ENCODE data around the gene GINS1.

Gene GINS1

DNA sequence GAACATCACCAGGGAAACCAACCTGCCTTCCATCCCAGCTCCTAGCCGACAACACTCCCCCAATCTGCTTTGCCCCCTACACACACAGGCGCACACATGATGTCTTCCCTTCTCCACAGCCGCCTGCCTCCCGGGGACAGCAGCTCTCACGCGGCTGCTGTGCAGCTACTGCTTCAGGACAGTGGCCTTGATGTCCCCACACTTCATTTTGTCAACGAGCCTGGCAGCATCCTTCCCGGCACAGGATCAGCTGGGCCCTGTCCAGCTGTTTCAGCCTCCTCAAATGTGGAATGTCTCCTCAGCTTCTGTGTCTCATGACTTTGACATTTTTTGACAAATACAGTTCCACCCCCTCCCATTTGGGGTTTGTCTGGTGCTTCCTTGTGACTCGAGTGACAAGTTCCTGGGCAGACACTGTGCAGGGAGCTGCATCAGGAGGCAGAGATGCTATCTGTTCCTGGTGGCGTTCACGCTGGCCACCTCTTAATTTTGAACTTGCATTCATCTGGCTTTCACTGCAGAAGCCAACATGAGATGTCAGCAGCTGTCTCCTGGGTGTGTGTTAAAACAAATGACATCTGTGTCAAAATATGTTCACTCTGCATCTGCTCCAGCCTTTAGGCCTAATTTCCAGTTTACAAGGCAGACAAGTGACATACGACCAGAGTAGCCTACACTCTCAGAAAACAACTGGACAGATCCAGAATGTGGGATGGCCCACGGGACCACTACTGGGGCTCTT is 57.2 kb downstream of the GINS1 start:
- no peak overlapping the region for H3K4me3 ChIP-seq (ENCODE audit: low read depth, low read length)
- TF ChIP-seq, protein P1, sequence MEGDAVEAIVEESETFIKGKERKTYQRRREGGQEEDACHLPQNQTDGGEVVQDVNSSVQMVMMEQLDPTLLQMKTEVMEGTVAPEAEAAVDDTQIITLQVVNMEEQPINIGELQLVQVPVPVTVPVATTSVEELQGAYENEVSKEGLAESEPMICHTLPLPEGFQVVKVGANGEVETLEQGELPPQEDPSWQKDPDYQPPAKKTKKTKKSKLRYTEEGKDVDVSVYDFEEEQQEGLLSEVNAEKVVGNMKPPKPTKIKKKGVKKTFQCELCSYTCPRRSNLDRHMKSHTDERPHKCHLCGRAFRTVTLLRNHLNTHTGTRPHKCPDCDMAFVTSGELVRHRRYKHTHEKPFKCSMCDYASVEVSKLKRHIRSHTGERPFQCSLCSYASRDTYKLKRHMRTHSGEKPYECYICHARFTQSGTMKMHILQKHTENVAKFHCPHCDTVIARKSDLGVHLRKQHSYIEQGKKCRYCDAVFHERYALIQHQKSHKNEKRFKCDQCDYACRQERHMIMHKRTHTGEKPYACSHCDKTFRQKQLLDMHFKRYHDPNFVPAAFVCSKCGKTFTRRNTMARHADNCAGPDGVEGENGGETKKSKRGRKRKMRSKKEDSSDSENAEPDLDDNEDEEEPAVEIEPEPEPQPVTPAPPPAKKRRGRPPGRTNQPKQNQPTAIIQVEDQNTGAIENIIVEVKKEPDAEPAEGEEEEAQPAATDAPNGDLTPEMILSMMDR (IDR thresholded peaks at IDR 0.05; ENCODE audit: low read depth, low read length) = no peak

DNA sequence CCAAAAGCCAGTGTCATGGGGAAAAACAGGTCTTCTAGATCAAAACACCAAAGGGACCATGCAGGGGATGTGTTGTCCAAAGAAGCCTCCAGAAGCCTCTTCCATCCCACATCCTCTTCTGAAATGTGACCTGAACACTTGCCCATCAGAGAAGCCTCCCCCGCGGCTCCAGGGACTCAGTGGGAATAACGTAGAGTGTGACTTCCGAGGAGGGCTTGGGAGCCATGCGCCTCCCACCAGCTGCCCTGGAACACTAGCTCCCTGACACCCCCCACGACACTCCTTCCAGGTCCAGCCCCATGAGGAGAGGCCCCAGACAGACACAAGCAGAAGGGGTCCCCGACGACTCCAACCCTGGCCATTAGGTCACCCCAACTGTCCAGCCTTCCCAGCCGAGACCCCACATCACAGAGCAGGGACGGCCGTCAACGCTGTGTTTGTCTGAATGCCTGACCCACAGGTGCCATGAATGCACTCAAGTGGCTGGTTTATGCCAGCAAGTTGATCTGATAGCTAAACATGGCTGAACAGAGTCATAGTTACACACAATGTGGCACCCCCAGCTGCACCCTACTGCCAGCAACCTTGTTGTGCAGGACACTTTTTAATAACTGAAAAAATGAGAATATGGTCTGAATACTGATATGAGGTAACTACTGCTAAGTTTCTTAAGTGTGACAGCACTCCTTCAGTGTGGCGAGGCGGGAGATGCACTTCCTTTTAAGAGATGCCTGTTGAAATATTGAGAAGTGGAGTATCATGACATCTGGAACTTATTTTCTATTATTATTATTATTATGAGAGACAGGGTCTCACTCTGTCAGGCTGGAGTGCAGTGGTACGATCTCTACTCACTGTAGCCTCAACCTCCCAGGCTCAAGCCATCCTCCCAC is 58.0 kb downstream of the GINS1 start:
- H3K4me3 ChIP-seq (ENCODE audit: low read depth, low read length) = no peak overlapping the region
- TF ChIP-seq, protein P1 (IDR thresholded peaks at IDR 0.05; ENCODE audit: low read depth, low read length) = no peak

DNA sequence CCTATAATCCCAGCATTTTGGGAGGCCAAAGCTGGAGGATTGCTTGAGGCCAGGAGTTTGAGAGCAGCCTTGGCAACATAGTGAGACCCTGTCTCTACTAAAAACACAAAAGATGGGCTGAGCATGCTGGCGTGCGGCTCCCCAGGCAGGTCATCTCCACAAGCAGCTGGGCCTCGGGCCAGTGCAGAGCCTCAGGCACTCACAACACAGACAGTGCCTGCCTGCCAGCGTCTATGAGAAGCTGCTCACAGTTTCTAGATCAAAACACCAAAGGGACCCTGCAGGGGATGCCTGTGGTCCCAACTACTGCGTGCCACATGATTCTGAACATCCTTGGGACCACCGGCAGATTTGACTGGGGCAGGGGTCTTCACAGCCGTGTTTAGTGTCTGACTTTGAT is 59.4 kb downstream of the GINS1 start:
- TF ChIP-seq, protein P1 (IDR thresholded peaks at IDR 0.05; ENCODE audit: low read depth, low read length) = no peak
- H3K4me3 ChIP-seq (ENCODE audit: low read depth, low read length) = no peak overlapping the region

DNA sequence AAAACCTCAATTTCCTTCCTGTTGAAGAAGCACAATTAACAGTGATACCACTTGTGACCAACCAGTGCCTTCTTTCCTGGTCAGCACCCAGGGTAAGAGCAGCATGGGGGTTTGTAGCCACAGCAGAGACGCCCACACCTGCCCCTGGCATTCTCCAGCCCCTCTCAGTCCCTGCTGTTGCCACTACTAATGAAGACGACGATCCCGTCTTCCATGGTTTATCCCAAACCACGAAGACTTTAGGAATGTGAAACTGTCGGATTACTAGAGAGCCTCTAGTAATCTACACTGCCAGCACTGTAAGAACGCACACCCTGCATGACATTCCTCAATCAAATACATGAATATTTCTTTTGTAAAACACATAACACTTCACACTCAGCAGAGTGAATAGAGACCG is 60.0 kb downstream of the GINS1 start:
- TF ChIP-seq, protein P1 (IDR thresholded peaks at IDR 0.05; ENCODE audit: low read depth, low read length) = no peak
- H3K4me3 ChIP-seq (ENCODE audit: low read depth, low read length) = no peak overlapping the region

DNA sequence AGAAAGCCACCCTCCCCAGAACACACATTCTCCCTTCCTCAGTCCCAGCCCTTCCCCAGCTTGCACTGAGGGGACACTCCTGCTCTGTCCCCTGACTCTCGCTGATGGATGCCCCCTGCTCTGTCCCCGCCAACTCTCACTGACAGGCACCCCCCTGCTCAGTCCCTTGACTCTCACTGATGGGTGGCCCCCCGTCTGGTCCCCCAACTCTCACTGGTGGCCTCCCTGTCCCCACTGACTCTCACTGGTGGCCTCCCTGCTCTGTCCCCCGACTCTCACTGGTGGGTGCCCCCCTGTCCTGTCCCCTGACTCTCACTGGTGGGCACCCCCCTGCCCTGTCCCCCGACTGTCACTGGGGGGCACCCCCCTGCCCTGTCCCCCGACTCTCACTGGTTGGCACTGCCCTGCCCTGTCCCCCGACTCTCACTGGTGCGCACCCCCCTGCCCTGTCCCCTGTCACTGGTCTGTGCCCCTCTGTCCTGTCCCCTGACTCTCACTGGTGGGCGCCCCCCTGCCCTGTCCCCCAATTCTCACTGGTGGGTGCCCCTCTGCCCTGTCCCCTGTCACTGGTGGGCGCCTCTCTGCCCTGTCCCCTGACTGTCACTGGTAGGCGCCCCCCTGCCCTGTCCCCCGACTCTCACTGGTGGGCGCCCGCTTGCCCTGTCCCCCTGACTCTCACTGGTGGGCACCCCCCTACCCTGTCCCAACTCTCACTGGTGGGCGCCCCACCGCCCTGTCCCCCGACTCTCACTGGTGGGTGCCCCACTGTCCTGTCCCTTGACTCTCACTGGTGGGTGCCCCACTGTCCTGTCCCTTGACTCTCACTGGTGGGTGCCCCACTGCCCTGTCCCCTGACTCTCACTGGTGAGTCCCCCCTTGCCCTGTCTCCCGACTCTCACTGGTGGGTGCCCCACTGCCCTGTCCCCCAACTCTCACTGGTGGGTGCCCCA is 60.9 kb downstream of the GINS1 start:
- TF ChIP-seq, protein P1 (IDR thresholded peaks at IDR 0.05; ENCODE audit: low read depth, low read length) = no peak

DNA sequence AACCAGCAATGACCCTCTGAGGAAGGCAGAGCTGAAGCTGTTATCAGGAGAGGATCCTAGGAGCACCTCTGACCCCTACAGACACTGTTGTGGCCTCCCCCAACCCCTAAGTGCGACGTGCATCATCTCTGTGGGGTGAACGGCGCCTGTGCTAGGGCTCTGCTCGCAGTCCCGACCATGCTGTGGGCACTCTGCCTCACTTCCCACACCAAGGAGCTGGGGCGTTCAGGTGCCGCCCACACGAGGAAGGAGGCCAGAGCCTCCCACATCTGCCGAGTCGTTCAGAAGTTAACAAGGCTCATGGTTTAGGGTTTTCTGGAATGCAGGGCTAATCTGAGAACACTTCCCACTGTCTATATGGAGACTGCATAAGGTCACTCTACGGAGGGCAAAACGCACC is 62.1 kb downstream of the GINS1 start:
- TF ChIP-seq, protein P1 (IDR thresholded peaks at IDR 0.05; ENCODE audit: low read depth, low read length) = no peak
- no peak overlapping the region for H3K4me3 ChIP-seq (ENCODE audit: low read depth, low read length)

More for the DNA sequence above, 60.9 kb downstream of the GINS1 start:
- no peak overlapping the region for H3K4me3 ChIP-seq (ENCODE audit: low read depth, low read length)
